ENCODE measurements around the gene GPC5.

Gene GPC5

DNA sequence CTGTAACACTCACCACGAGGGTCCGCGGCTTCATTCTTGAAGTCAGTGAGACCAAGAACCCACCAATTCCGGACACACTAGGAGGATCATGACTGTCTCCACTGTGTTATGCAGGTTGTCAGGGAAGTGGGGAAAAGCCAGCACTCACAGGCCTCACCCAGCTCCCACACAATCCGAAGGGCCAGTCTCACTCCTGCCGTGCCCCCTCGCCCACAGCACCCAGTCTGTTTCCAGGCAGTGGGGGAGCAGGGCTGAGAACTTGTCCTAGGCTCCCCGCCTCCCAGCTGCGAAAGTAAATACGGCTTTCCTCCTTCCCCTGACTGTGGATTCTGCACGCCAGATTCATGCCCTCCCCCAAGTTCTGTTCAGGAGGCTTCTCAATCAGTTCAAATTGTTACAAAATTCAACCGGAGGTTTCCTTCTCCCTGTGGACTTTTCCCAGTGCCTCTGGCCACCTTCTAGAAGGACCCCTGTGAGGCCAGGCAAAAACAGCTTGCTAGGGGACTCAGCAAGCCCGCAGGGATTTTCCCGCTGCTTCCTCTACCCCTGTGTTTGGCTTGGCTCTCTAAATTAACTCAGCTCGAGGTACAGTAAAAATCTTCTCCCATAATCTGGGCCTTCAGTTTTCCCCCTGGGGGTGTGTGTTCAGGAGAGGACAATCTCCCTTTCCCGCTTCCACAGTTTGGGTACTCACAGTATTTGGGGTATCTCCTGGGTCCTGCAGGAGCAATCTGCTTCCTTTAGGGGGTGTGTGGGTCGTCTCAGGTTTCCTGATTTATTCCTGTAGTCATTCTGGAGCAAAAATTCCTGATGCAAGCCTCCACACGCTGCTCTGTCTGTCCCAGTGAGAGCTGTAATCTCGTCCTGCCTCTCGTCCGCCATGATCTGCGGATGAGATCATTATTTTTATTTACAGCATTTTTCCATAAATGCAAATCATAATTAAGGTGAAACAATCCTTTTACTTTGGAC, 899.8 kb downstream of the GPC5 start:
- Mint-ChIP-seq H3K36me3 (ENCODE audit: low read depth) (no peaks in the 10 kb centered on the region), H3K9me3 (peaks cover 24% of the 10 kb centered on the region), H3K27ac (no peak overlapping the region), H3K4me1 (ENCODE audit: low read depth) (no peaks in the 10 kb centered on the region), H3K27me3 (ENCODE audit: low read depth) (no peaks in the 10 kb centered on the region), H3K4me3 (no peak overlapping the region)

DNA sequence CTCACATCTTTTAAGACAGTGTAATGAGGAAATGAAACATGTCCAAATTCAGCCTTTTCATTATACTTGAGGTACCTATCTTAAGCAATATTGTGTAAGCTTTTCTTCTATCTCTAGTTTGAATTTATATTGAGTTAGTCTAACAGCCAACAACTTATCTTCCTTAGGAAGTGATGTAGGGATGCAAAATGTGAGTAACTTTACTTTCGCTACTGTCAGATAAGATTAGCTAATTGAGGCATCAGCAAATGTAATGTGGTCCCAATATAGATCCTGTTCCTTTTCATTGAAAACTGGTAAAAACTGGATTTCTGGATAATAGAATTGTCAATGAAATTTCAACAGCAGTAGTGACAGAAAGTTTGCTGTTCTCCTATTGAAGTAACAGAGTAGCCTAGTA, 902.2 kb downstream of the GPC5 start:
- Mint-ChIP-seq H3K9me3 (peaks cover 10% of the 10 kb centered on the region), H3K27me3 (ENCODE audit: low read depth) (no peaks in the 10 kb centered on the region), H3K4me3 (no peak overlapping the region), H3K36me3 (ENCODE audit: low read depth) (no peaks in the 10 kb centered on the region), H3K4me1 (ENCODE audit: low read depth) (no peaks in the 10 kb centered on the region), H3K27ac (no peak overlapping the region)

DNA sequence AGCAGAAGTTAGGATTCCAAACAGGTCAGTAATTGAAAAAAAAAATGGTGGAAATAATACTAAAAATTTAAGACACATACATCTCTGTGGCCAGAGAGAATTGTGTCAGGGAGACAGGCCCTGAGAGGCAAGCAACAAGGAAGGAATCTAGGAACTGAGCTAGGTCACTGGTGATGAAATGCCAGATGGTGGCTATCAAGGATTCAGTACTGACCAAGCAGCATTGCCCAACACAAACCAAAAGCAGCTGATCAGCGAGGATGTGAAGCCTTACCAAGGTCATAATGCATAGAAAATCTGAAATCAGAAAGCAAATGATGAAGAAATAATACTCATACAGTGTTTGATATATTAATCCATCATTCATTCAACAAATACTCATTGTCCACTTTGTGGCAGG, 905.0 kb downstream of the GPC5 start:
- Mint-ChIP-seq H3K27me3 (ENCODE audit: low read depth) (no peaks in the 10 kb centered on the region), H3K27ac (no peak overlapping the region)

DNA sequence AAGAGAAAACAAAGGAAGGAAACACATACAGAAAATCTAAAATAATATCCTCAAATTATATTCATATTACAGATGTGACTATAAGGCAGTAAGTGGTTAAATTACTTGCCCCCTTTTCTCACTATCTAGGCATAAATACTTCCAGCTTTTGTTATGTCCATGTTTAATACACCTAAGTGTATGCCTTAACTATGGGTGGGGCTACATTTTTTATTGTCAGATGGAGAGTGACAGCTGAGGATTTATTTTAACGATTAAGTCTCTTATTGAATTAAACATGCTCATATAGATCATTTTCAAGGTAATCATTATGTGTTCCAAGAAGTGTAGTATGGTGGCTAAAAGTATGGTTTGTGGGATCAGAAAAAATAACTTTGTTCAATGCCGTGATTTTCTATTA, 909.3 kb downstream of the GPC5 start:
- H3K4me3 Mint-ChIP-seq, result no peak overlapping the region
- H3K9me3 Mint-ChIP-seq, result peaks cover 2% of the 10 kb centered on the region
- no peaks in the 10 kb centered on the region for H3K36me3 Mint-ChIP-seq (ENCODE audit: low read depth)
- no peaks in the 10 kb centered on the region for H3K4me1 Mint-ChIP-seq (ENCODE audit: low read depth)
- no peak overlapping the region for H3K27ac Mint-ChIP-seq
- no peaks in the 10 kb centered on the region for H3K27me3 Mint-ChIP-seq (ENCODE audit: low read depth)

More for the DNA sequence above, 905.0 kb downstream of the GPC5 start:
- Mint-ChIP-seq H3K4me1 (ENCODE audit: low read depth) (no peaks in the 10 kb centered on the region), H3K9me3 (peaks cover 4% of the 10 kb centered on the region), H3K4me3 (no peak overlapping the region), H3K36me3 (ENCODE audit: low read depth) (no peaks in the 10 kb centered on the region)

DNA sequence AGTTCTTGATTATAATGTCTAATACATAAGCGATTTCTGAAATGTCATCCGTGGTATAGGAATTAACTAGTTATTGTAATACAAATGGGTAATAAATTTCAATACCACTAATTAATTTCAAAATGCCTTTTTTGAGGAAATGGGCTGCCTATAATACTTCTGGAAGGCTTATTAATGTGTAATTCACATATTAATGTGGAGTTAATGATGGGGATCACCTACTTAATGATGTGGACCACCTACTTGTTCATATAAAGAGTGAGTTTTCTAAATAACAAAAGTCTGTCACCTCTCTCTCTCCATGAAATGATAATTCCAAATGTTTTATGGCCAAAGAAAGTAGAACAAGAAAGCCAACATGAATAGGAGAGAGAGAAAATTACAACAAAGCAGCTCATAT, 914.4 kb downstream of the GPC5 start:
- no peak overlapping the region for H3K4me3 Mint-ChIP-seq
- H3K27me3 Mint-ChIP-seq (ENCODE audit: low read depth), result no peaks in the 10 kb centered on the region
- H3K27ac Mint-ChIP-seq, result no peak overlapping the region
- H3K36me3 Mint-ChIP-seq (ENCODE audit: low read depth), result no peaks in the 10 kb centered on the region
- no peaks in the 10 kb centered on the region for H3K4me1 Mint-ChIP-seq (ENCODE audit: low read depth)
- no peaks in the 10 kb centered on the region for H3K9me3 Mint-ChIP-seq

DNA sequence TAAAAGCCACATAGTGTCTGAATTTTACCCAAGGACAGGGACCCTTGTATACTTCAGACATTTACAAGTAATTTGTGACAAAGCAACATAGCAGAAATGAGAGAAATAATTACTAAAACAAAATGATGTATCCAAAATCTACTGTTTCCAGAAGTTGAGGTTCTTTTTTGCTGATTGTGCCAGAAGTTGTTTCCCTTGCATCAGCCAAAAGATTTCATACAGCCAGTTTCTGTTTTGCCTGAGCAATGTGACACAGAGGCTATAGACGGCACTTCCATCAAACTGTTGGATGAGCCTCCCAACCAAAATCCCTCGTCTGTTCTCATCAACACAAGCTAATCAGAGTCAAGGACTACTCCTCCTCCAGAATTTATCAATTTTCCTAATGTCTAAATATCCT, 915.0 kb downstream of the GPC5 start:
- Mint-ChIP-seq H3K9me3 (no peaks in the 10 kb centered on the region), H3K4me1 (ENCODE audit: low read depth) (no peaks in the 10 kb centered on the region), H3K4me3 (no peak overlapping the region), H3K27me3 (ENCODE audit: low read depth) (no peaks in the 10 kb centered on the region), H3K36me3 (ENCODE audit: low read depth) (no peaks in the 10 kb centered on the region), H3K27ac (no peak overlapping the region)

DNA sequence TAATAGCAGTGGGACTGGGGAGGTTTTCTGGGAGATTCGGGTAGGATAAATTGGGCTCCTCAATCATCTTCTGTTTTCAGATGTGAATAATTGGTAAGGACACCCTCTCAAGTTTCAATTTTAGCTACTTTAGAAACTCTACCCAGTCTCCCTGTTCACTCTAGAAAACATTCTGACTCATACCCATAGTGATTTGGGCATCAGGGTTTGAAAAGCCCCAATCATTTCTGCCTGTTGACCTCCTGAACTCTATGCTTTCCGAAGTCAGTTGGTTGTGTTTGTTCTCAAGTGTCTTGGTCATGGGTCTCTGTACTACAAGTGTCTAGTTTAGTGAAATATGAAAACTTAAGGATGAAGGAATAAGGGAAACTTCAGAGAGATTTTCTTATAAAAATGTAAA, 916.8 kb downstream of the GPC5 start:
- H3K4me3 Mint-ChIP-seq, result no peak overlapping the region
- no peaks in the 10 kb centered on the region for H3K27me3 Mint-ChIP-seq (ENCODE audit: low read depth)
- no peak overlapping the region for H3K27ac Mint-ChIP-seq
- H3K4me1 Mint-ChIP-seq (ENCODE audit: low read depth), result no peaks in the 10 kb centered on the region
- no peaks in the 10 kb centered on the region for H3K36me3 Mint-ChIP-seq (ENCODE audit: low read depth)
- no peaks in the 10 kb centered on the region for H3K9me3 Mint-ChIP-seq

DNA sequence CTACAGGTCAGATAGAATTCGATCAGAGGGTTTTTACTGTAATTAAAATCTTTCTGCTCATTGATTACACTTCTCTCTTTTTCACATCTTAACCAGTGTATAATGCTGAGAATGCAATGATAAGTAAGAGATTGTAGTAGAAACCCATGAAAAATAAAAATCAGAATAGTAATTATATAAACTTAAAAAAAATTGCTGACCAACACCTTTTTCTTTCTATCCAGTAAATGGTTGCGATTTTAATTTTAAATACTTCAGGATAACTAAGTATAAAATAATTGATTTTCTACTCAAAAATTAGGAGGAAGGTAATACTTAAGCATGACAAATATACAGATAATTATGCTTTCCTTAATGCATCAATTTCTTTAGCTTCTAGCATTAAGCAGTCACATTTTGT, 917.6 kb downstream of the GPC5 start:
- no peaks in the 10 kb centered on the region for H3K36me3 Mint-ChIP-seq (ENCODE audit: low read depth)
- no peaks in the 10 kb centered on the region for H3K27me3 Mint-ChIP-seq (ENCODE audit: low read depth)
- H3K4me1 Mint-ChIP-seq (ENCODE audit: low read depth), result no peaks in the 10 kb centered on the region
- H3K4me3 Mint-ChIP-seq, result no peak overlapping the region
- no peak overlapping the region for H3K27ac Mint-ChIP-seq
- H3K9me3 Mint-ChIP-seq, result no peaks in the 10 kb centered on the region

DNA sequence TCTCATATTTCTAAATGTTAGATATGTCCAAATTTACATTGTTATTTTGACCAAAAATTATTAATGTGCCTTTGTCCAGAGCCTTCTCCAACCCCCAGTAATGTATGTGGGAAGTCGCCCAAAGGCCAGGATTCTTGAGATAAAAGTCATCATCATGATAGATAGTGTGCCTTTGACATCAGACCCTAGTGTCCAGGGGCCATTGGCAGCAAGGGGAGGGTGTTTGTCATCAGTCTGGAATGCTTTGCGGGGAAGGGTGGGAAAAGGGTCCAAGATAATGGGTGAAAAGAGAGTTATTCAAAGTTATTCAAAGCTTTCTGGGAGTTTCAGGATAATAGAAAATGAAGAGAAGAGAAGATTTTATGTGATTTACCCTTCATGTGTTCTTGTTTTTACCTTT, 918.6 kb downstream of the GPC5 start:
- Mint-ChIP-seq H3K27ac (no peak overlapping the region), H3K36me3 (ENCODE audit: low read depth) (no peaks in the 10 kb centered on the region), H3K4me1 (ENCODE audit: low read depth) (no peaks in the 10 kb centered on the region), H3K4me3 (no peak overlapping the region), H3K27me3 (ENCODE audit: low read depth) (no peaks in the 10 kb centered on the region), H3K9me3 (no peaks in the 10 kb centered on the region)

DNA sequence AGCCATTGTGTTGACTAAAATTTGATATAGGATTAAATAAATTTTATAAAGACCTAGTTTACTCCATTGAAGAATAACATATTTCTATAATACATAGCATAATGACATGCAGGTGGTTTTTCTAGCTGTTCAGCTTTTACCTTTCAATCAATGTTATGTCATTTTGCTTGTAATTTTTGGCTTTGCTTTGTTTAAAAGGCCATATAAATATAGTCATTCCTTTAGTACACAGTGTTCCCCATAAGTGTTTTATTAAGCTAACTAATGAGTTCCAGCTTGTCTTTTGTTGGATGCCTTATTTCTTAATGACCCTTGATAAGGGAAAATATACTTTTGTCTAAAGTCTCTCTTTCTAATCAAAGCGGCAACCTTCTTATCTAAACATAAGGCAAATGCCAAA, 921.9 kb downstream of the GPC5 start:
- Mint-ChIP-seq H3K4me1 (ENCODE audit: low read depth) (no peaks in the 10 kb centered on the region), H3K36me3 (ENCODE audit: low read depth) (no peaks in the 10 kb centered on the region), H3K27me3 (ENCODE audit: low read depth) (no peaks in the 10 kb centered on the region), H3K9me3 (no peaks in the 10 kb centered on the region), H3K27ac (no peak overlapping the region), H3K4me3 (no peak overlapping the region)

DNA sequence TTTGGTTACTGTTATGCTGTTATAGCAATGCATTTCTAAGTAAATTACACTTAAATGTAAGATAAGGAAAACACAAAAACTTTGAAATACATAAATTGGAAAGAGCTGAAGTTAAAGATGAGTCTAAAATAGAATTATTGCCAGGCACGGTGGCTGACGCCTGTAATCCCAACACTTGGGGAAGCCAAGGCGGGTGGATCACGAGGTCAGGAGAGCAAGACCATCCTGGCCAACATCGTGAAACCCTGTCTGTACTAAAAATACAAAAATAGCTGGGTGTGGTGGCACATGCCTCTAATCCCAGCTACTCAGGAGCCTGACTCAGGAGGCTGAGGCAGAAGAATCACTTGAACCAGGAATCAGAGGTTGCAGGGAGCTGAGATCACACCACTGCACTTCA, 922.8 kb downstream of the GPC5 start:
- no peaks in the 10 kb centered on the region for H3K9me3 Mint-ChIP-seq
- H3K27ac Mint-ChIP-seq, result no peak overlapping the region
- H3K36me3 Mint-ChIP-seq (ENCODE audit: low read depth), result no peaks in the 10 kb centered on the region
- H3K4me3 Mint-ChIP-seq, result no peak overlapping the region
- no peaks in the 10 kb centered on the region for H3K27me3 Mint-ChIP-seq (ENCODE audit: low read depth)
- no peaks in the 10 kb centered on the region for H3K4me1 Mint-ChIP-seq (ENCODE audit: low read depth)

DNA sequence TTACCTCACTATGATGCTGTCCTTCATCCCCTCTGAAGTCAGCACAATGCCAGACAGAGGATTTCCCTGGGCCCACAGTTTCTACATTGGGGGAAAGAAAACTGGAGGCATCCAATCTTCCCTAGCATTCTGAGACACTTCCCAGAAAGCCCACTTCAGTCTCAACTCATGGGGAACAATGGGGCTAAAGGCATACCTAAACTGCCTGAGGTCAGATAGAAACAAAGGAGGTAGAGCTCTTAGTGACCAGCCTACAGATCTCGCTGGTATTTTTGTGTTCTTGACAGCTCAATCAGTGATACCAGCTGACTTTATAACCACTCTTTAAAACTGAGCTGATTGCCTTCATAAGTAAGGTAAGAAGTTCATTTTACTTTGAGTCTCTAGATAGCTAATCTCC, 947.2 kb downstream of the GPC5 start:
- no peak overlapping the region for H3K27ac Mint-ChIP-seq
- peaks cover 4% of the 10 kb centered on the region for H3K9me3 Mint-ChIP-seq

DNA sequence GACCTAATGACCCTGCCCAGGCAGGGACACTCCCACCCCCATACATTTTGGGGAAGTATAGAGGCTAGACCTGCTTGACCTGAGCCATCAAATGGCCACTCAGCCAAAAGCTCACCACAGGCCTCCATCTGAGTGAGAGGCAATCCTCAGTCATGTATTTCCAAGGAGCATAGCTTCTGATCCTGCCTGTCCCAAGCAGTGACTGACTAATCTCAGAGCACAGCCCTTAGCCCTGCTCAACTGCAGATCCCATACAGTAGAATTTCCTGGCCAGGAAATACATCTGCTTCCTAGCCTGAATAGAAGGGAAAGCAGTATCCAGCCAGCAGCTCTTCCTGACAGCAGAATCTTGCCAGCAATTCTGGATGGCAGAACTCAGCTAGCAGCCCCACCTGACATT, 947.6 kb downstream of the GPC5 start:
- no peaks in the 10 kb centered on the region for H3K4me1 Mint-ChIP-seq (ENCODE audit: low read depth)
- H3K4me3 Mint-ChIP-seq, result no peak overlapping the region
- no peaks in the 10 kb centered on the region for H3K36me3 Mint-ChIP-seq (ENCODE audit: low read depth)
- no peak overlapping the region for H3K27ac Mint-ChIP-seq
- H3K27me3 Mint-ChIP-seq (ENCODE audit: low read depth), result no peaks in the 10 kb centered on the region
- H3K9me3 Mint-ChIP-seq, result peaks cover 4% of the 10 kb centered on the region

More for the DNA sequence above, 947.2 kb downstream of the GPC5 start:
- H3K27me3 Mint-ChIP-seq (ENCODE audit: low read depth), result no peaks in the 10 kb centered on the region
- no peak overlapping the region for H3K4me3 Mint-ChIP-seq
- H3K36me3 Mint-ChIP-seq (ENCODE audit: low read depth), result no peaks in the 10 kb centered on the region
- H3K4me1 Mint-ChIP-seq (ENCODE audit: low read depth), result no peaks in the 10 kb centered on the region

DNA sequence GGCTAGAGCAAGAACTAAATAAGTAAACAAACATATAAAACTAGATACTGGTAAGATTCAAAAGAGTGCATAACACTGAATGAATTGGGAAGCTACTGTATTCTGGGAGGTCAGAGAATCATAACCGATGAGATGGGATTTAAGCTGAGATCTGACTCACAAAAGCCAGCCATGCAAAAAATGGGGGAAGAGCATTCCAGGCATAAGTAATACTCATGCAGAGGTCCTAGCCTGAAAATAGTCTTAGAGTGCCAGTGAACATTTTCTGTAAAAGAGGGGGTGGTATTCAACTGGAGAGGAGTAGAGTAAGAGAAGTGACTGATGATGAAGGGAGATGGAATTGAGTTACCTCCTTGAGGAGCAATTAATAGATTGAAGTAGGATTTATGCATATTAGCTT, 956.2 kb downstream of the GPC5 start:
- Mint-ChIP-seq H3K4me1 (ENCODE audit: low read depth) (no peaks in the 10 kb centered on the region), H3K4me3 (no peak overlapping the region), H3K27me3 (ENCODE audit: low read depth) (no peaks in the 10 kb centered on the region), H3K36me3 (ENCODE audit: low read depth) (no peaks in the 10 kb centered on the region), H3K9me3 (peaks cover 13% of the 10 kb centered on the region), H3K27ac (no peak overlapping the region)

DNA sequence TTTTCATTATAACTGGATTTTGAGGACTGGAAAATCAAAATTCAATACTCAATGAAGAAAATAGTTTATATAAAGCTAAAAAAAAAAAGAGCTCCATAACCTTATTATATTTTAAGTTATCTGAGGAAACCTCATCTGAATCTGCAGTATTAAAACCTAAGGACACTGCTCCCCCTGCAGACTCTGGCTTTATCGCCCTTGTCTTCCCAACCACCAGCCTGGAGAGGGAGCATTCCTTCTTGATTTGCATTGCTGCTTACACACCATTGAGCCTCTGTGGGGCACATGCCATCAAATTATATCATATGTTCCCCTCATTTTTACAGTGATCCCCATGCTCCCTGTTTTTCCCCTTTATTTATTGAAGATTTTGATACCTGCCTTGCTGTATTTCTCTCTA, 956.8 kb downstream of the GPC5 start:
- Mint-ChIP-seq H3K36me3 (ENCODE audit: low read depth) (no peaks in the 10 kb centered on the region), H3K27me3 (ENCODE audit: low read depth) (no peaks in the 10 kb centered on the region), H3K4me1 (ENCODE audit: low read depth) (no peaks in the 10 kb centered on the region), H3K27ac (no peak overlapping the region), H3K4me3 (no peak overlapping the region), H3K9me3 (peaks cover 14% of the 10 kb centered on the region)
